HCT116 (cell line): ENCODE measurements around the gene SALL4. TPM values are rescaled to one million over a fixed set of nuclear protein-coding genes. Genes with fewer than 3 reads are reported as not detected.

Experiments used
- ATAC-seq: fragments of 200-7000 bp; cut with Tn5 transposase; 2 replicates; pipeline ENCODE4 v1.9.1; 2020; ENCODE audit warnings: mild to moderate bottlenecking, moderate library complexity
- BruUV-seq: library from RNA; stranded (reverse); fragments of 400-500 nt; replicated peaks from 2 replicates; lab custom pipeline; 2021; lab: Mats Ljungman, UMichigan
- CTCF ChIA-PET: fragments of 300-600 bp; sonication (Branson Sonifier 250); formaldehyde crosslinking; loops from one replicate; lab custom pipeline; 2021; ENCODE audit warnings: antibody characterized with exemption; lab: Charles Lee
- POLR2A ChIA-PET: fragments of 300-600, 350-600 bp; sonication (Branson Sonifier 250); formaldehyde crosslinking; loops from one replicate; lab custom pipeline; 2021; ENCODE audit warnings: antibody characterized with exemption; lab: Charles Lee
- RAD21 ChIA-PET, 2 experiments: fragments of 300-600 bp; sonication (Branson Sonifier 250); formaldehyde crosslinking; loops; one replicate each; lab custom pipeline; 2023; ENCODE audit warnings: low total read pairs in 2 of 2; ENCODE audit not compliant: uncharacterized antibody in 2 of 2, unreplicated experiment in 2 of 2, low non-redundant PET in 1 of 2; lab: Charles Lee
- DNase-seq: peaks from one replicate; pipeline ENCODE4 v3.0.0-alpha.2; 2010; ENCODE audit warnings: low read depth, low spot score
- H2AFZ ChIP-seq: fragments of 200-600 bp; shearing (Covaris generic), sonication (generic); 2 replicates; pipeline ENCODE4 v1.6.1; 2017; ENCODE audit warnings: low read depth, mixed run types, mixed read lengths, antibody characterized with exemption, low read length; ENCODE audit not compliant: poor library complexity, severe bottlenecking
- H3K27ac ChIP-seq: 2 replicates; pipeline ENCODE4 v1.5.1; 2012; ENCODE audit warnings: low read depth, low read length
- H3K27me3 ChIP-seq: fragments of 200-600 bp; sonication (generic); 2 replicates; pipeline ENCODE4 v1.6.1; 2016; ENCODE audit warnings: mixed run types, low read length, mixed read lengths; ENCODE audit not compliant: insufficient read depth
- H3K36me3 ChIP-seq, 2 experiments: fragments of 200-500 bp in 1 of 2; fragments of 200-600 bp in 1 of 2; sonication (Bioruptor generic) in 1 of 2; sonication (generic) in 1 of 2; 2 replicates each; pipeline versions ENCODE4 v1.5.1 to v1.6.1; 2014 to 2016; ENCODE audit warnings: low read length in 2 of 2, inconsistent platforms in 1 of 2, mixed read lengths in 1 of 2, mixed run types in 1 of 2; ENCODE audit not compliant: insufficient read depth in 2 of 2, control insufficient read depth in 1 of 2
- H3K4me1 ChIP-seq, 2 experiments: fragments of 200-600 bp in 1 of 2; sonication (generic) in 1 of 2; 2 replicates each; pipeline versions ENCODE4 v1.5.1 to v1.6.1; 2012 to 2017; ENCODE audit warnings: low read length in 2 of 2, inconsistent platforms in 1 of 2, mild to moderate bottlenecking in 1 of 2, mixed read lengths in 1 of 2, mixed run types in 1 of 2, moderate library complexity in 1 of 2; ENCODE audit not compliant: insufficient read depth in 2 of 2, control insufficient read depth in 1 of 2
- H3K4me2 ChIP-seq: fragments of 200-600 bp; sonication (generic); 2 replicates; pipeline ENCODE4 v1.6.1; 2017; ENCODE audit warnings: mixed run types, low read length, mixed read lengths
- H3K4me3 ChIP-seq, 2 experiments: fragments of 200-600 bp in 1 of 2; sonication (generic) in 1 of 2; replicated peaks in 1 of 2; 2 replicates each; pipeline ENCODE4 v1.5.1; 2011 to 2016; ENCODE audit warnings: low read length in 2 of 2, control low read depth in 1 of 2, low read depth in 1 of 2, mild to moderate bottlenecking in 1 of 2, mixed read lengths in 1 of 2, mixed run types in 1 of 2
- H3K79me2 ChIP-seq: fragments of 200-600 bp; sonication (generic); 2 replicates; pipeline ENCODE4 v1.6.1; 2017; ENCODE audit warnings: mild to moderate bottlenecking, mixed run types, low read length, moderate library complexity, mixed read lengths; ENCODE audit not compliant: insufficient read depth
- H3K9ac ChIP-seq: fragments of 200-600 bp; sonication (generic); 2 replicates; pipeline ENCODE4 v1.6.1; 2016; ENCODE audit warnings: low read length, mixed read lengths
- H3K9me2 ChIP-seq: fragments of 200-600 bp; sonication (generic), shearing (Covaris generic); 2 replicates; pipeline ENCODE4 v1.6.1; 2017; ENCODE audit warnings: mixed run types, mild to moderate bottlenecking, moderate library complexity; ENCODE audit not compliant: insufficient read depth
- H3K9me3 ChIP-seq, 2 experiments: fragments of 200-500 bp in 1 of 2; fragments of 200-600 bp in 1 of 2; sonication (Bioruptor generic) in 1 of 2; sonication (generic) in 1 of 2; 2 replicates each; pipeline ENCODE4 v1.6.1; 2014 to 2017; ENCODE audit warnings: low read length in 2 of 2, mixed read lengths in 2 of 2, inconsistent platforms in 1 of 2, low read depth in 1 of 2, mild to moderate bottlenecking in 1 of 2, mixed run types in 1 of 2, moderate library complexity in 1 of 2; ENCODE audit not compliant: control insufficient read depth in 1 of 2, insufficient read depth in 1 of 2
- H4K20me1 ChIP-seq: fragments of 200-600 bp; sonication (generic), shearing (Covaris generic); 2 replicates; pipeline ENCODE4 v1.6.1; 2017; ENCODE audit warnings: mixed run types, mild to moderate bottlenecking, moderate library complexity; ENCODE audit not compliant: insufficient read depth
- ATF3 ChIP-seq: IDR thresholded peaks from 2 replicates; pipeline ENCODE4 v1.6.1; 2012
- CTCF ChIP-seq, 3 experiments: fragments of 200-600 bp in 1 of 3; sonication (generic) in 1 of 3; IDR thresholded peaks in 2 of 3; conservative IDR thresholded peaks in 1 of 3; 2 replicates each; pipeline ENCODE4 v1.5.1; 2012 to 2017; ENCODE audit warnings: low read depth in 2 of 3, low read length in 2 of 3, antibody characterized with exemption in 1 of 3, borderline replicate concordance in 1 of 3, control low read depth in 1 of 3, mild to moderate bottlenecking in 1 of 3, mixed read lengths in 1 of 3, mixed run types in 1 of 3, moderate library complexity in 1 of 3; ENCODE audit not compliant: insufficient read depth in 1 of 3
- ELF1 ChIP-seq: IDR thresholded peaks from 2 replicates; pipeline ENCODE4 v1.6.1; 2012; ENCODE audit warnings: low read depth, borderline replicate concordance
- FOSL1 ChIP-seq: IDR thresholded peaks from 2 replicates; pipeline ENCODE4 v1.6.1; 2012; ENCODE audit warnings: low read depth
- JUND ChIP-seq: IDR thresholded peaks from 2 replicates; pipeline ENCODE4 v1.6.1; 2012
- POLR2A ChIP-seq: IDR thresholded peaks from 2 replicates; pipeline ENCODE4 v1.7.0; 2011; ENCODE audit warnings: borderline replicate concordance; ENCODE audit not compliant: insufficient read depth, insufficient read length; ENCODE audit errors: extremely low read depth
- RAD21 ChIP-seq: IDR thresholded peaks from 2 replicates; pipeline ENCODE4 v1.6.1; 2012; ENCODE audit warnings: low read depth, mild to moderate bottlenecking
- SIN3A ChIP-seq: IDR thresholded peaks from 2 replicates; pipeline ENCODE4 v1.6.1; 2012; ENCODE audit warnings: low read depth
- SP1 ChIP-seq: IDR thresholded peaks from 2 replicates; pipeline ENCODE4 v1.6.1; 2012; ENCODE audit warnings: low read depth
- SRF ChIP-seq: IDR thresholded peaks from 2 replicates; pipeline ENCODE4 v1.6.1; 2012; ENCODE audit warnings: low read depth
- TCF7L2 ChIP-seq: IDR thresholded peaks from 2 replicates; pipeline ENCODE4 v1.7.0; 2011; ENCODE audit warnings: borderline replicate concordance, inconsistent platforms; ENCODE audit not compliant: insufficient read depth, insufficient read length; ENCODE audit errors: extremely low read depth
- ZBTB33 ChIP-seq: IDR thresholded peaks from 2 replicates; pipeline ENCODE4 v1.6.1; 2011; ENCODE audit warnings: mild to moderate bottlenecking, low read length, moderate library complexity; ENCODE audit not compliant: insufficient replicate concordance; ENCODE audit errors: extremely low read depth
- ZFX ChIP-seq: fragments of 450-650 bp; IDR thresholded peaks from 2 replicates; pipeline ENCODE4 v1.6.1; 2017
- ZNF274 ChIP-seq: fragments of 200-500 bp; sonication (Bioruptor generic); IDR thresholded peaks from 2 replicates; pipeline ENCODE4 v1.6.1; 2014; ENCODE audit warnings: mild to moderate bottlenecking, low read depth, low read length, inconsistent platforms
- intact Hi-C: fragments of 100-400 bp; cut with micrococcal nuclease; formaldehyde crosslinking; loops from 2 replicates; pipeline ENCODE4 v1.10.0; 2022
- total RNA-seq: library from RNA; stranded (reverse); gene quantifications from one replicate; pipeline ENCODE4 v1.2.1, GENCODE V29; 2021; ENCODE audit not compliant: unreplicated experiment

Gene SALL4
- total RNA-seq, 1 experiment from 2014 or later: 1.9 TPM

GRCh38 chr20:51796340-51796739 lies 6.0 kb downstream of the SALL4 start:
- Histone ChIP-seq H3K4me1 (peaks cover 0 to 18% of the 10 kb centered on the region in 2 experiments; a peak in 2 of 4 replicates), H3K9ac (no peak overlapping the region), H4K20me1 (no peaks in the 10 kb centered on the region), H3K27me3 (no peaks in the 10 kb centered on the region), H3K9me3 (no peaks in the 10 kb centered on the region), H3K27ac (no peak overlapping the region), H3K4me2 (no peak overlapping the region), H3K79me2 (no peaks in the 10 kb centered on the region), H3K4me3 (no peak overlapping the region), H2AFZ (no peak overlapping the region), H3K36me3 (no peaks in the 10 kb centered on the region), H3K9me2 (no peaks in the 10 kb centered on the region)
- ATAC-seq (no peak), DNase-seq (no peak)
- RAD21 ChIA-PET: no interaction called here
- CTCF ChIA-PET: no interaction called here
- intact Hi-C loops: no loop called here
- BruUV-seq: no TSS peak
- POLR2A ChIA-PET: interaction anchor here (1.0 kb wide), 1 partner anchor 9 kb away, joined by 3 read pairs; no protein-coding TSS in a partner anchor
- no peak for TF ChIP-seq SP1
- no peak for TF ChIP-seq SIN3A
- no peak for TF ChIP-seq ATF3
- TF ChIP-seq SRF: no peak
- TF ChIP-seq POLR2A: no peak
- no peak for TF ChIP-seq ELF1
- no peak for TF ChIP-seq CTCF (IDR thresholded peaks at IDR 0.05 in 2 of 3, conservative IDR thresholded peaks at IDR 0.05 in 1 of 3; ENCODE audit: borderline replicate concordance in 1 of 3, insufficient read depth in 1 of 3, low read depth in 2 of 3, low read length in 2 of 3)
- TF ChIP-seq TCF7L2: no peak
- TF ChIP-seq ZBTB33: no peak
- no peak for TF ChIP-seq JUND
- no peak for TF ChIP-seq ZNF274
- TF ChIP-seq RAD21: no peak
- no peak for TF ChIP-seq FOSL1
- TF ChIP-seq ZFX: no peak
